C4-2B (cell line): ENCODE measurements around the gene MCU.

ENCODE experiments used
- CTCF ChIP-seq: fragments of 450-650 bp; conservative IDR thresholded peaks from 2 replicates; pipeline ENCODE4 v1.5.1; 2017; ENCODE audit warnings: mild to moderate bottlenecking
- ZFX ChIP-seq: fragments of 450-650 bp; IDR thresholded peaks from 2 replicates; pipeline ENCODE4 v1.6.1; 2017

DNA sequence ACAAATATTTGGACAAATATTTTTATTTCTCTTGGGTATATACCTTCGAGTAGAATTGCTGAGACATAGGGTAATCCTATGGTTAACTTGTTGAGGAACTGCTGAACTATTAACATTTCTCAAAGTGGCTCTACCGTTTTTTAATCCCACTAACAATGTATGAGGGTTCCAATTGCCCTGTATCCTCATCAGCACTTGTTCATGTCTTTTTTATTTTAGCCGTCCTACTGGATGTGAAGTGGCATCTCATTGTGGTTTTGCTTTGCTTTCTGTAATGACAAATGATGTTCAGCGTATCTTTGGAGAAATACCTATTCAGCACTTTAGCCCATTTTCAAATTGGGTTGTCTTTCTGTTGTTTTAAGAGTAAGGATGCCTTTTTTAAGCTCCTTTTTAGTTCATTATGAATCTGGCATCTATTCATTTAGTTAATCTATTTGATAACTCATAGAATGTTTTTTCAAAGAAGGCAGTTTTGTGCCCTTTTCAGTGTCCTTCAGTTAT, 40.0 kb downstream of the MCU start:
- TF ChIP-seq CTCF (no peak), ZFX (no peak)
